ENCODE results near the gene ZNF669. TPM values are rescaled to one million over a fixed set of nuclear protein-coding genes. Genes with fewer than 3 reads are reported as not detected.
"Not testable (repeated sequence)": the region's sequence is repeated elsewhere in the genome, so short reads cannot be mapped to it uniquely, and the experiment has no call there.

Gene ZNF669
- total RNA-seq (2014; rRNA removed; shearing (Covaris generic)) = 6.9 and 13.4 TPM in 2 replicates

DNA sequence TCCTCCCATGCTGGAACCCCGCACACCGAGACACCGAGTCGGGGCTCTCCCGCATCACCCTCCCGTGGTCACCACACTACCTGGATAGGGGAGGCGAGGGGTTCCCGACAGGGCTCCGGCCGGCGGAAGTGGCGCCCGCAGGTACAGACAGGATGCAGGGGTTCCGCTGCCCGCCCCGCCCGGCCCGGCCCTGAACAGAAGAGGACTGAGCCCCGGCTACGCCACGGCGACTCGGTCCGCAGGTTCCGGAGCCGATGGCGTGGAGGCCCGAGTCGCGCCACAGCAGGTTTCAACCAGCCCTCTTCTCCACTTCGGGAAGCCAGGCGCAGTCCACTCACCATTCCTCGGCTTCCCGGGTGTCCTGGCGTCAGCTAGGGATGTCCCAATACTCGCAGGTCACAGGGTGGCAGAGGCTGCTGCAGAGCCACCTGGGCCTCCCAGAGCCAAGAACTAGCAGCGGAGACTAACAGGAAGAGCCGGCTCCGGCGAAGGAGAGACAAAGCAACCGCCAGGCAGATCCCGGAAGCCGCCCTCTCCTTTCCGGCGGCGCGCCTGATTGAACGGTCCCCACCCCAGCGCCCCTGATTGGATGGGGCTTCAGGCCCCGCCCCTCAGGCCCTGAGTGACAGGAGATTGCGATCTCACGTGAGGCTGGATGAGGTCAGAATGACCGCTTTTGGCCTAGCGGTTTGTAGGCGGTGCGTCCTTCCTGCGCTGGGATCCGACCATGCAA is at the start of gene ZNF669:
ZNF669 (minus strand) TSS at position 498 of the 733 bp plus-strand sequence; CDS start at position 341, 157 bp downstream.
- peak; percentile 97 for DNase-seq (ENCODE audit: low read depth)

DNA sequence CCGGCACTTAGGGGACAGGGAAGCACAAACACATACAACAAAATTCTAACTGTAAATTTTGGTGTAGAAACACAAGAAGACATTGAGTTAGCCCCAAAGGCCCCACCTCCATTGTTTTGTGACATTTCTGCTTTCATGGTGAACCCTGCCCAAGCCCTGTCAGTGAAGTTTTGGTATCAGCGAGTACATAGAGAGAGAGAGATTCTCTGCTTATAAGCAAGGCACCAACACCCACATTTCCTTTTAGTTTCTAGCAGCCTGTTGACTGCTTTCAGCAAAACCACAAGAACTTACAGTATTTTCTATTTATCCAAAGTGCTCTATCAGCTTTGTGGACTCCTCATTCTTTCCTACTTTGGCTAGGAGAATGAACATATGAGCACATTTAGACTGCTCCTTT is 43.6 kb upstream of the ZNF669 start:
- DNase-seq (ENCODE audit: low read depth) = no peak

DNA sequence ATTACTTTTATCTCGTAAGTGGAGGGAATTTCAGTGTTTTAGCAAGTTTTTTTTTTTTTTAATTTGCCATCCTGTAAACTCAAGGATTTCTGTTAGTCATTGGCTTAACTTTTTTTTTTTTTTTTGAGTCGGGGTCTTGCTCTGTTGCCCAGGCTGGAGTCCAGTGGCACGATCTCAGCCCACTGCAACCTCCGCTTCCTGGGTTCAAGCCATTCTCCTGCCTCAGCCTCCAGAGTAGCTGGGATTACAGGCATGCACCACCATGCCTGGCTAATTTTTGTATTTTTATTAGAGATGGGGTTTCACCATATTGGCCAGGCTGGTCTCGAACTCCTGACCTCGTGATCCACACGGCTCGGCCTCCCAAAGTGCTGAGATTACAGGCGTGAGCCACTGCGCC is 43.0 kb upstream of the ZNF669 start:
- DNase-seq (ENCODE audit: low read depth) = not testable (repeated sequence)

DNA sequence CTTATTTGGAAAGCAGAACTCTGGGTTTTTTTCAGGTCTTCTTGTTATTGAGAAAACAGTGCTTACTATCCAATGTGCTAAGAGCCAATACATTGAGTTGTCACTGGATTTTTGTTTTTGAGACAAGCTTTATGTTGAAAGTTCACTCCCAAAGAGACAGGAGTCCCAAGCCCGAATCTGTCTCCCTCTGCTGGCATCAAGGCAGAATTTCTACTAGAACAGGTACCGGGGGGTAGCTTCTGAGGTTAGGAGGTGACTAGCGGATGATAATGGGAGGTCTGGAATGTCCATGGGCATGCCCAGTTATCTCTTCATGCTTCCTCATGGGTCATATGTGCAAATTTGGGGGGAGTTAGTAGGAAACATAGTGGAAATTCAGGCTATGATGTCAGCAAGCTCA is 42.5 kb upstream of the ZNF669 start:
- DNase-seq (ENCODE audit: low read depth) = no peak

DNA sequence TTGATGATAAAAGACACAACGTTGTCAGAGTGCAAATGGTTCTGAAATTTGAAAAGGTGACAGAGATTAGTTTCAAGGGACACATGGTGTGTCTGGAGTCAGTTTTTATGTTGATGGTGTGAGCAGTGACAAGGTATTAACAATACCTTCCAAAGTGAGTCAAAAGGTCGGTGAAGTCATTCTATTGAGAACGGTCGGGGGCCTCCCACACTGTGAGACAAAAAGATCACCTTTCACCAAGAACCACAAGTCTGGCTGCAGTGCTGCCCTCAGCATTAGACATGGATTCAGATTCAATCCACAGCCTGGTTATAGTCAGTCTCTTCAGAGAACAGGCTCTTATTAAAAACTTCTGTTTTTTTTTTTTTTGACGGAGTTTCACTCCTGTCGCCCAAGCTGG is 41.1 kb upstream of the ZNF669 start:
- DNase-seq (ENCODE audit: low read depth) = no peak

DNA sequence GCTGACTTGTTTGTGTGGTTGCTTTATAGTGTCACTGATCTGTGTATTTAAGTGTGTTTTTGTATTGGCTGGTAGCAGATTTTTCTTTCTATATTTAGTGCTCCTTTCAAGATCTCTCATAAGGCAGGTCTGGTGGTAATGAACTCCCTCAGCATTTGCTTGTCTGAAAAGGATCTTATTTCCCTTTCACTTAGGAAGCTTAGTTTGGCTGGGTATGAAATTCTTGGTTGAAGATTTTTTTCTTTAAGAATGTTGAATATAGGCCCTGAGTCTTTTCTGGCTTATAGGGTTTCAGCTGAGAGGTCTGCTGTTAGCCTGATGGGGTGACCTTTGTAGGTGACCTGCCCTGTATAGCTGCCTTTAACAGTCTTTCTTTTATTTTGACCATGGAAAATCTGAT is 35.4 kb upstream of the ZNF669 start:
- DNase-seq (ENCODE audit: low read depth) = not testable (repeated sequence)

DNA sequence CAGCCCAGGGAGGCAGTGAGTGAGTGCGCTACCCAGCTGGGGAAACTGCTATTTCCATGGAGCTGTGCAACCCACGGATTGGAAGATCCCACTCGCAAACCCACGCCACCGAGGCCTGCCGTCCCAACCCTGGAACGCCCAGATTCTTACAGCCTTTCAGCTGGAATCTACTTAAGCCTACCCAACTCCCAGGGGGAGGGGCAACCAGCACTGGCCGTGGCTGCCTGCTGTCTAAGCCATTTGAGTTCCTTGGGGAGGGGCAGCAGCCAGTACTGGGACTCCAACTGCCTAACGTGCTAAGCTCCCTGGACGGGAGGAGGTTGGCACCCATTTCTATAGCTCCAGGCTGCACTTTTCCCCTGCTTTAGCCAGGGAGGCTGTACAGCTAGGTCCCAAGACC is 27.1 kb upstream of the ZNF669 start:
- DNase-seq (ENCODE audit: low read depth) = no peak

DNA sequence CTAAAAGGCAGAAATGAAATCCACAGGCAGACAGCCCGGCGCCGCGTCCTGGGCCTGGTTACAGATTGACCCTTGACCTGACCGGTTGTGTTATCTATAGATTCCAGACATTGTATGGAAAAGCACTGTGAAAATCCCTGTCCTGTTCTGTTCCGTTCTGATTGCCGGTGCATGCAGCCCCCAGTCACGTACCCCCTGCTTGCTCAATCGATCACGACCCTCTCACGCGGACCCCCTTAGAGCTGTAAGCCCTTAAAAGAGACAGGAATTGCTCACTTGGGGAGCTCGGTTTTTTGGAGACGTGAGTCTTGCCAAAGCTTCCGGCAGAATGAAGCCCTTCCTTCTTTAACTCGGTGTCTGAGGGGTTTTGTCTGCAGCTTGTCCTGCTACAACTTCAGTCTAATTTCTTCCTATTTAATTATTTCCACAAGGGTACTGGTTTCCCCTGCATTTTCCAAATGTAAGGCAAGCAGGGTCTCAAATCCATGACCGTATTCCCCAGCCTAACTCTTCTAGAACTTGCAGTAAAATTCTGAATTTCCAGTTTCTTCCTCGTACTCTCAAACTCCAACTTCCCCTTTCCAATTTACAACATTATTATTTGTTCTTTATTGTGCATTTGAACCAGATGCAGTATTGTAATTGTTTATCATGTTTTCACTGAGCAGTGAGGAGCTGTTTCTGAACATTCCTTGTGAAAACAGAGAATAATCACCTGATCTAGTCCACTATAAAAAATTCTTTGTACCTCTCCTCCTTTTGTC is 23.5 kb upstream of the ZNF669 start:
- not testable (repeated sequence) for DNase-seq (ENCODE audit: low read depth)

DNA sequence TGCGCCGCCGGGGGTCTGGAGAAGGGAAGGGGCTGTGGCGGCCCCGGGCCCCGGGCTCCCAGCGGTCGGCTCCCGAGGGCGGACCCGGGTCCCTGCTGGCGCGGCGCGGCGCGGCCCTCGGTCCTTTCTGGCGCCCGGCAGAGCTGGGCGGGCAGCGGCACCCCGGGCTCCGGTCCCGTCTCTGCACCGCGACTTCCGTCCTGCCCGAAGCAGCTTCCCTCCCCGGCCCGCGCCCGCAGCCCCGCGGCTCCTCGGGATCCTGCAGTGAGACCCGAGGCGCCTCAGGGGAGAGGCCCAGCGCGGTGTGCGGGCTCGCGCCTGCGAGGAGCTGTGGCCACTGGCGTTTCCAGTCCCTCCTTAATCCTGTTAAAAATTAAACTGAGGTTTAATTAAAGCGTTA is 22.4 kb upstream of the ZNF669 start:
- DNase-seq (ENCODE audit: low read depth) = not testable (repeated sequence)

DNA sequence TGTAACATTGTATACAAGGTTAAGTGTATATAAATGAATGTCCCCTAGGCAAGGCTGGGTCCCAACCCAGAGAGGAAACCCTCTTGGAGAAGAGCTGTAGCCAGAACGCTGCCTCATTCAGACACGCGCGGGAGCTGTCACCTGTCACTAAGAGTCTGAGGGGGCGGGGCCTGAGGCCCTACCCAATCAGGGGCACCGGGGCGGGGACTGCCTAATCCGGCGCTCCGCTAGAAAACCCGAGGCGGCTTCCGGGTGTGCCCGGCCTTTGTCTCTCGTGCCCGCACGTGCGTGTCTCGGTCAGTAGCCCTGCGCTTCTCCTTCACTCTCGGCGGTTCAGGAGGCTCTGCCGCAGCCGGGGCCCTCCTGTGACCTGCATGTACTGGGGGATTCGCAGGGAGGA is 22.0 kb upstream of the ZNF669 start:
- DNase-seq (ENCODE audit: low read depth) = not testable (repeated sequence)

DNA sequence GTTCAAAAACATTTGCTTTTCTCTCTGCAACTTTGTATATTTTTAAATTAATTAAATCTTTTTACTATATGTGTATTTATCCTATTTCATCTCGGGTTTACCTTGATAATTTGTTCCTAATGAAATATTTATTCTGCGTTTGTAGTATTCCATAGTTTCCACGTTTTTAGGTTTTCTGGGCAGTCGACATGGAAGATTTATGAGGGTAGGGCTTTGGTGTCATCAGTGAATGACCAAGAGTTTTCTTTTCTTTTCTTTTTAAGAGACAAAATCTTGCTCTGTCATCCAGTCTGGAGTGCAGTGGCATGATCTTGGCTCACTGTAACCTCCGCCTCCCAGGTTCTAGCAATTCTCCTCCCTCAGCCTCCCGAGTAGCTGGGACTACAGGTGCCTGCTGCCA is 17.2 kb upstream of the ZNF669 start:
- DNase-seq (ENCODE audit: low read depth) = no peak

DNA sequence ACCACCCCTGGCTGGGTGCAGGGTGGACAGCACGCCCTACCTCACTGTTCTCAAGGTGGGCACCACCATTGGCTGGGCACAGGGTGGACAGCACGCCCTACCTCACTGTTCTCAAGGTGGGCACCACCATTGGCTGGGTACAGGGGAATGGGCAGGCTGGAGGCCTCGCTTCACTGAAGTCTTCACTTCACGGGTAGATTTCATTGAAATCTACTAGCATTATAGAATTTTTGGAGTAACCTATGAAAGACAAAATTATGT is 16.2 kb upstream of the ZNF669 start:
- DNase-seq (ENCODE audit: low read depth) = not testable (repeated sequence)

DNA sequence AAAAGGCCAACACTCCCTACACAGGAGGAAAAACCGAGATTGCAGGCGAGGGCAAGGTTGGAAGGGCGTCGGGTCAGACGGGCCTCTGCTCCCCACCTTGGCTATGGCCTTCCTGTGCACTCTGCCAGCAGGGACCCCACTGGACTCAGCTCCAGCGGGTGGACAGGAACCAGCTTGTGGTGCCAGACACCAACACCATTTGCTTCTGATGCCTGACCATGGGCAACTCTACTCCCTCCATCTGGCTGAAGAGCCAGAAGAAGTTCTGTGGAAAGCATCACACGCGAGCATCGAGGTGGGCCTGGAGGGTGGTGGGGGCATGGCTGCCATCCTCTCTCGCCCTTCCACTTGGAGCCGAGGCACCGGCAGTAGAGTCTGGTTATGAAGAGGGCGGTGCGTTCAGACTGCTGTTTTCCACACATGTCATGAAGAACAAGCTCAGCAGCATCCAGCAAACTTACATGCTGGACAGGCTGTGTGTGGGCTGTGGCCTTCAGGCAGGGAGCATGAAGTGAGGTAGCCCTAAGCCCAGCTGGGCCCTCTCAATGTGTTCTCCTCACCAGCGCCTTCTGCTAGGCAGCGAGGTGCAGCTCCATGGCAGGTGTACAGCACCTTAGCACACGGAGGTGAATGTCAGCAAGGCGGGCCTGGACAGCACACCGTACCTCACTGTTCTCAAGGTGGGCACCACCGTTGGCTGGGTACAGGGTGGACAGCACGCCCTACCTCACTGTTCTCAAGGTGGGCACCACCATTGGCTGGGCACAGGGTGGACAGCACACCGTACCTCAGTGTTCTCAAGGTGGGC is 15.6 kb upstream of the ZNF669 start:
- no peak for DNase-seq (ENCODE audit: low read depth)

DNA sequence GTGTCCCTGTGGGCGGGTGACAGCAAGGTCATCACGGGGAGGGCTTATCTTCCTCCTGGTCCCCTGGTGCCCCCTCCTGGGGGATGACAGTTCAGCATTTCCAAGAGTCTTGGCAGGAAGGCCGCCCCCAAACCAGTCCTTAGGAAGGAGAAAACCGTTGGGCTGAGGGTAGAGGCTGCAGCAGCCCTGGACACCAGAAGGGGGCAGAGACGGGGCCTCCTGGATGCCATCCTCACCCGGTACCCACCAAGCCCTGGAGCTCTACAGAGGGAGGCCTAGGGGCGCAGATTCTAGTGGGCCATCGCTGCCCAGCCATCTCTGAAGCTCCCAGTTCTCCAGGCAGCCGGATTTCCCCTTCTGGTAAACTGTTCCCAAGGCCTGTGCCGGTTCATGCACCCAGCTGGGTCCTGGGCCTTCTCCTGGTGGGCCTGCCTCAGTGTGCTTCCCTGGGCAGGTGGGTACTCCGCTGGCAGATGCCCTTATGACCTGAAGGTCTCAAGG is 14.8 kb upstream of the ZNF669 start:
- DNase-seq (ENCODE audit: low read depth) = peak; percentile 15

DNA sequence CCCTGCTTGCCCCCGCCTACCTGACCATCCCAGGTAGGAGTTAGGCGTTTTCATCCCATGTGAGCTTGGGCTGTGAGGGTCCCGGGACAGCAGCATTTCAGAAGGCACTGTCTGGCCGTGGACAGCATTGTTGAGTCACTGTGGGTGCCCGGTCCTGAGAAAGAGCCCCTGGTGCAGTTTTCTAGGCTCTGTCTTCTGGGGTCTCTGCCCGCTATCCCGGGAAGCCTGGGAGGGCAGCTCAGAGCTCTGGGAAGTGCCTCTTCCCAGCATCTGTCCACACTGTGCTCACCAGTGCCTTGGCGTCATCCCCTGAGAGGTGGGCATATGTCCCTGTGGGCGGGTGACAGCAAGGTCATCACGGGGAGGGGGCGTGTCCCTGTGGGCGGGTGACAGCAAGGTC is 11.4 kb upstream of the ZNF669 start:
- no peak for DNase-seq (ENCODE audit: low read depth)

DNA sequence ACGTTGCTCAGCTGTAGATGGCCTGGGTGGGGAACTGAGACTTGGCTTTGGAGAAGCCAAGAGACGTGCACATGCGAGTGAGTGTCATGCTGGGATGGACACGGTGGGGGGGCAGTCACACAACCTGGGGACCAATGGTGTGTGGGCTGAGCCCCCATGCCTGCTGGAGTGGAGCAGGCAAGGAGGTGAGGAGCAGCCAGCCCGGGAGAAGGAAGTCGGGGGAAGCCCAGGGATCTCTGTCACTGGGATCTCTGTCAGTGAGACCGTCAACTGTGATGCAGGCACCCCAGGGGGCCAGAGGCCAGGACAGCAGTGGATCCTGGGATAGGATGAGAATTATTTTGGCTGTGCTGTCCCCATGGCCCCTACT is 11.0 kb upstream of the ZNF669 start:
- no peak for DNase-seq (ENCODE audit: low read depth)

DNA sequence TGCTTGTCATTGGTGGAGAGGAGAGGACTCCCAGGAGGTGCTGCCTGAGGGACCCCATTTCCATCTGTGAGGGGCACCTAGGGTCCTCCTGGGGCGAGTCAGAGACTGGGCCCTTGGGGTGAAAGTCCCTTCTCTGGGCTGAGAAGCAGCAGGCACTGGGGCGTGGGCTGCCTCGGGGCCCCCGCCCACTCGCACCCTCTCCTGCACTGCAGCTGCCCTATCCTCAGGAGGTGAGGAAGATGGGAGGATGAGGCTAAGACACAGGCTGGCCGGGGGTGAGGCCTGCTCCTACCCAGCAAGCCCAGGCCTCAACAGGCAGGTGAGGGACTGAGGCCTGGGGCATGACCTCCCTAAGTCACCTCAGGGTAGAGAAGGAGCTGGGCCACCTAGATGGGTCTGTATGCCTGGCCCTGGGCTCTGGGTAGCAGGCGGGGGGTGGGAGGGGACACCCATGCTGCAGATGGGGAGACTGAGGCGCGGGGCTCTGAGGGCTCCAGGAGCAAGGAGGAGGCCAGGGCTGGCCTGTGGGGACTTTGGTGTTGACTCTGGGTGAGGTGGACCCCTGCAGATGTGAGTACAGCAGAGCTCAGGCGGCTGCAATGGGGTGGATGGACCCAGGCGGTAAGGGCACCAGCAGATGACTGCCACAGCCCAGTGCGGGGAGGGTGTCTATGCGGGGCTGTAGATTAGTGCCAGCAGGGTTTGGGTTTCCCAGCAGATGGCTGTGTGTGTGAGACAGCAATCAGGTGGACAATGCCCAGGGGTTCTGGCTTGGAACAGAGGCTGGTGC is 10.4 kb upstream of the ZNF669 start:
- no peak for DNase-seq (ENCODE audit: low read depth)

DNA sequence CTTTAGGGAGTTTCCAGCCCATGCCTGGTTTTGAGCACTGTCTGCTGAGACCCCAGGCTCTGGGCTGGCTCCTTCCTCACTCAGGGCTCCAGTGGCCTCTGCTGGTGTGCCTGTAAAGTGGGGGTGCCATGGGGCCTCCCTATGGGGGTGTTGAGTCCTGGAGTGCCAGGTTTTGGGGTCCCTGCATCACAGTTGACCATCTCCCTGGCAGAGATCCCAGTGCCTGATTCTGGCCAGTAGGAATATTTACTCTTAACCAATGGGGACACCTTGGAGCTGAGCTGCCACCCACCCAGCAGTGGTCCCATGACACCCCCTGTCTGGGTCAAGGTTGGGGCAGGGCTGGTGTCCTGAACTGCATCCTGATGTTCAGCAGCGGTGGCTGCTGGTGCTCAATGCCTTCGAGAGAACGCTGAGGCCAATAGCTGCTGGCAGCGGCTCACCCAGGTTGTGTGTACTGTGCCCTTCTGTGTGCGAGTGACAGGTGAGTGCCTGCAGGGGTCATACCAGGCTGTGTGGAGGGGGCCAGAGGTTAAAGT is 9.6 kb upstream of the ZNF669 start:
- no peak for DNase-seq (ENCODE audit: low read depth)

DNA sequence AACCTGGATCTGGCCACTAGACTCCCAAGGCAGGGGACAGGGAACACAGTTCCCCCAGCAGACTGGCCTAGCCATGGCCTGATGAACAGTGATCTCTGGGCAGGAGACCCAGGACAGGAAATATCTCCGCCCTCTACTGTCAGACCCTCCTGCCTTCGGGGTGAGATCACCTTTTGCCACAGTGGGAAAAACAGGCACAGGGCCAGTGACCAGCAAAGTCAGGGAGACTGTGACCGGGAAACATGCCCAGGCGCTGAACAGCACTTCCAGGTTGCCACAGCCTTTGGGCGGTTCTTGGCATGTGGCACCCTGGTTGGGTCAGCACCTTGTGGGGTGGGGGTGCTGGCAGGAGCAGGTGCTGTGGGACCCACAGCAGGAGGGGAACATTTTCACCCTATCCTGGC is 8.9 kb upstream of the ZNF669 start:
- DNase-seq (ENCODE audit: low read depth) = peak; percentile 89

DNA sequence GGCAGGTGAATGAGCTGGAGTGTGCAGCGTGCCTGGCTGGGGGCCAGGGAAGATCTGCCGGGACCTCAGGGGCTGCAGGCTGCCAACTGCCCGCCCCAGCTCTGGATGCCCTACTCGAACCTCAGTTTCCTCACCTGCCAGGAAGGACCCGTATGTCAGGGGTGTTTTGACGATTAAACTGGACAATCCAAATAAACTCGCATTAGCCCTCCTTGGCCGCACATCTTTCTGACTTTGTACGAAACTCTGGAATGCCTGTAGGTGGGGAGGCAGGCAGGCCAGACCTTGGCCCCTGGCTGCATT is 8.3 kb upstream of the ZNF669 start:
- no peak for DNase-seq (ENCODE audit: low read depth)

DNA sequence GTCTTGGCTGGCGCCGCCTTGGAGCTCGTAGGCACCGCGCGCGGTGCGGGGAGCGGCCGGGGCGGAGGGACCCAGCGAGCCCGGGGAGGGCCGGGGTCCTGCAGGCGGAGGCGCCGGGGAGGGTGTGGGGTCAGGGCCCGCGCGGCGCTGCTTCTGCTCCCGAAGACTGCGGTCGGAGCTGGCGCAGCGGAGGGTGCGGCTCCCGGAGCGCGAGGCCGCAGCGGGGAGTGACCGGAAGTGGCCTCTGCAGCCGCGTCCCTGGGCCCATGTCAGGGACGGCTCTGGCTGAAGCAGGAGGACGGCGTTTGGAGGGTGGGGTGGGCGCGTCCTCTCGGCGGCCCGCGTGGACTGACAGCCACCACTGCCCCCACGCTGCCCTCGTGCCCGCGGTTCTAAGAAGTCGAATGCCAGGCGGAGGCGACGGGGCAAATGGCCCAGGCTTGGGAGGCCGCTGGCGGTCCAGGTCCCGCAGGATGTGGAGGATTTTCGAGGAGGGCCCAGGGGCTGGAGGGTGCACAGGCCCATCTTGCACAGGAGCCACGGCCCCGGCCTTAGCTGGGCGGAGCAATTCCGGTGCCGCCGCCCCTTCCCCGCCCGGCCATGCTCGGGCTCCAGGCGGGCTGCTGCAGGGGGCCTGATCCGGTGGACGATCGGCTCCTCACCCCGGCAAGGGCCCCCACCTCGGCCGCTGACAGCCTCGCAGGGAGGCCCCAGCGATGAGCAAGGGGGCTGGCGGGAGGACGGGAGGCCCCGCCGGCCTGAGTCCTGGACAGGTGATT is 7.7 kb upstream of the ZNF669 start:
- DNase-seq (ENCODE audit: low read depth) = peak; percentile 53

All from M059J (cell line).